Endothelial cell (in vitro differentiated cells): ENCODE measurements around the gene ABLIM1. TPM values are rescaled to one million over a fixed set of nuclear protein-coding genes. Genes with fewer than 3 reads are reported as not detected.

Source experiments
- DNase-seq: peaks from one replicate; pipeline ENCODE4 v3.0.0; 2021; ENCODE audit warnings: low spot score
- H3K27ac Mint-ChIP-seq: one replicate; pipeline ENCODE4 v1.8.0; 2021; ENCODE audit warnings: mixed read lengths, inconsistent platforms; ENCODE audit not compliant: unreplicated experiment
- H3K27me3 Mint-ChIP-seq: one replicate; pipeline ENCODE4 v1.8.0; 2021; ENCODE audit warnings: mild to moderate bottlenecking, moderate library complexity, mixed read lengths, inconsistent platforms; ENCODE audit not compliant: unreplicated experiment
- H3K36me3 Mint-ChIP-seq: one replicate; pipeline ENCODE4 v1.8.0; 2021; ENCODE audit warnings: mild to moderate bottlenecking, low read depth, mixed read lengths, inconsistent platforms; ENCODE audit not compliant: unreplicated experiment
- H3K4me1 Mint-ChIP-seq: one replicate; pipeline ENCODE4 v1.8.0; 2021; ENCODE audit warnings: mild to moderate bottlenecking, mixed read lengths, inconsistent platforms; ENCODE audit not compliant: unreplicated experiment
- H3K4me3 Mint-ChIP-seq: one replicate; pipeline ENCODE4 v1.8.0; 2021; ENCODE audit warnings: mild to moderate bottlenecking, mixed read lengths, inconsistent platforms; ENCODE audit not compliant: unreplicated experiment
- H3K9me3 Mint-ChIP-seq: one replicate; pipeline ENCODE4 v1.8.0; 2021; ENCODE audit warnings: mixed read lengths, inconsistent platforms; ENCODE audit not compliant: unreplicated experiment
- total RNA-seq: library from RNA; stranded (reverse); fragmentation: NEBNext Ultra II Directional; extraction: Animal tissue kit (Norgen Biotek cat#: 25700); gene quantifications from one replicate; pipeline ENCODE4 v1.2.1, GENCODE V29; 2021; ENCODE audit not compliant: unreplicated experiment
- TF ChIP-seq, protein P1 (sequence below): fragments of 200-600 bp; sonication (generic); IDR thresholded peaks from one replicate; pipeline ENCODE4 v1.5.0; 2021; ENCODE audit warnings: antibody characterized with exemption; ENCODE audit not compliant: unreplicated experiment

ABLIM1 gene
- total RNA-seq, 1 donor from 2014 or later = 55.9 TPM

DNA sequence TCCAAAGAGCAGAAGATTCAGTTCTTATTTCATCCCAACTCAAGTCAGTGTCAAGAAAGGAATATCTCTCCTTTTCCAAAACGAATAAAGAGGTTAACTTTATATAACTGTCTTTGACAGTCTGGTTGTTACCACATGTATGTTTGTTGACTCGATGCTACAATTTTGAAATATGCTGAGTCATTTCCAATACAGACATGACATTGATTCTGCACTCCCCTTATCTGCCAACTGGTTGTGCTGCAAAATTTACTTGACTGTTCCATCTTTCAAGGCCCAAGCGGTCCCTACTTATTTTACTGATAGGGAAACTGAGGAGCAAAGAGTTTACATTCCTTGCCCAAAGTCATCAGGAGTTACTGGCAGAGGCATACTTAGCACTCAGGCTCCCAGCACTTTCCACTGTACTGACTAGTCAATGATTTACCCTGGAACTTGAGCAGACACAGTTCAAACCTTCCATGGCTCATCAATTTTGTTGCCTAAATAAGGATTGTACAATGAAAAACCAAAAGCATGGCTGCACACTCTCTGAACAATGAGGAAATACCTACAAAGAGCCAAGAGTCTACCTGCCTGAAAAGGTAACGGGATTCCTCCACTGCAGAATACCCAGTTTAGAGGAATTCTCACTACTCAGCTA lies 52.8 kb downstream of the ABLIM1 start:
- no peak for DNase-seq
- H3K4me3 Mint-ChIP-seq = no peak overlapping the region
- peaks cover 1% of the 10 kb centered on the region for H3K27me3 Mint-ChIP-seq
- TF ChIP-seq, protein P1, sequence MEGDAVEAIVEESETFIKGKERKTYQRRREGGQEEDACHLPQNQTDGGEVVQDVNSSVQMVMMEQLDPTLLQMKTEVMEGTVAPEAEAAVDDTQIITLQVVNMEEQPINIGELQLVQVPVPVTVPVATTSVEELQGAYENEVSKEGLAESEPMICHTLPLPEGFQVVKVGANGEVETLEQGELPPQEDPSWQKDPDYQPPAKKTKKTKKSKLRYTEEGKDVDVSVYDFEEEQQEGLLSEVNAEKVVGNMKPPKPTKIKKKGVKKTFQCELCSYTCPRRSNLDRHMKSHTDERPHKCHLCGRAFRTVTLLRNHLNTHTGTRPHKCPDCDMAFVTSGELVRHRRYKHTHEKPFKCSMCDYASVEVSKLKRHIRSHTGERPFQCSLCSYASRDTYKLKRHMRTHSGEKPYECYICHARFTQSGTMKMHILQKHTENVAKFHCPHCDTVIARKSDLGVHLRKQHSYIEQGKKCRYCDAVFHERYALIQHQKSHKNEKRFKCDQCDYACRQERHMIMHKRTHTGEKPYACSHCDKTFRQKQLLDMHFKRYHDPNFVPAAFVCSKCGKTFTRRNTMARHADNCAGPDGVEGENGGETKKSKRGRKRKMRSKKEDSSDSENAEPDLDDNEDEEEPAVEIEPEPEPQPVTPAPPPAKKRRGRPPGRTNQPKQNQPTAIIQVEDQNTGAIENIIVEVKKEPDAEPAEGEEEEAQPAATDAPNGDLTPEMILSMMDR = no peak
- no peaks in the 10 kb centered on the region for H3K9me3 Mint-ChIP-seq
- H3K4me1 Mint-ChIP-seq = no peaks in the 10 kb centered on the region
- no peaks in the 10 kb centered on the region for H3K36me3 Mint-ChIP-seq
- no peak overlapping the region for H3K27ac Mint-ChIP-seq

DNA sequence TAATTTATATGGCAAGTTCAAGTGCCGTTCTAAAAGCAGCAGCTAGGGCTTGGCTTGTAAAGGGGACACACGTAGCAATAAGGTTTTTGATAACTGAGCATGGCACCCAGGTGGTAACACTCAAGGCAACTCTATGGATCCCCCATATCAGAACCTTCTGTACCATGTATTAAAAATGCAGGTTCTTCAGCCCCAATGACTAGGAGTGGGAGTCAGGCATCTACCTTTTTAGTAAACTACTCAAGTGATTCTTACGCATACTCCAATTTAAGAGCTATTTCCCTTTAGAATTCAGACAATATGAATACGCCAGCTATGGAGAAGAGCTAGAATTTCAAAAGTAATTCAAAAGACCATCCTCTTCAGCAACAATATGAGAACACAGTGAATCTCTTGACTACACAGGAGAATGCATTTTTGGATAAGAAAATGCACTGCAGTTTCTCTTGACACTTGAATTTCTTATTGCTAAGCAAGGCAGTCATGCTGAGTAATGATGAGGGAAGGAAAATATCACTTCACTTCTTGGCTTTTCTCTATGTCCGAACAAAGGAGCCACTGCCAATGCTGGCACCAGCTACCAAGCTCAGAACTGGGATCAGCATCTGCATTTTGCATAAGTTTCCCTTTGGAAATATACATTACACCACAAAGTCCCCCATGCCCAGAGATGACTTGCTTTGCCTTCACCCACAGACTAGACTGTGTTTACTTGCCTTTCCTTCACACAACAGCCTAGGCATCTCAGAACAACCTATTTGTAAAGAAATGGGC lies 53.5 kb downstream of the ABLIM1 start:
- Mint-ChIP-seq H3K36me3 (no peaks in the 10 kb centered on the region), H3K4me3 (no peak overlapping the region), H3K27ac (no peak overlapping the region), H3K27me3 (peaks cover 1% of the 10 kb centered on the region), H3K4me1 (no peaks in the 10 kb centered on the region), H3K9me3 (no peaks in the 10 kb centered on the region)
- DNase-seq = no peak
- TF ChIP-seq, protein P1 = no peak

DNA sequence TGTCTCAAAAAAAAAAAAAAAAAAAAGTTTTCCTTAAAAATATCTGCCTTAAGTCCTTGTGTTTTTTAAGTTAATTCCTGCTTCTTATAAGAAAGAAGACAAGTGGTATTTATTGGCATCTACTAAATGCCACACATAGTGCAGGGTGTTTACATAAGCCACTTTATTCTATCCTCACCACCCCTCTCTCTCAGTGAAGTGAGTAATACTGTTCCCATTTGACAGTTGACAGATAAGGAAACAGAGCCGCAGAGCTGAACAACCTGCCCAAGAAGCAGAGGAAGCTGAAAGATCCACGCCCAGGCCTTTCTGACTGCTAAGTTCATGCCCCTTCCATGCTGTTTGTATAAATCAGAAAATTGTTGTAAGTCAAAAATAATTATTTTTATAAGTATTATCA lies 54.1 kb downstream of the ABLIM1 start:
- H3K9me3 Mint-ChIP-seq = no peaks in the 10 kb centered on the region
- no peak for DNase-seq

DNA sequence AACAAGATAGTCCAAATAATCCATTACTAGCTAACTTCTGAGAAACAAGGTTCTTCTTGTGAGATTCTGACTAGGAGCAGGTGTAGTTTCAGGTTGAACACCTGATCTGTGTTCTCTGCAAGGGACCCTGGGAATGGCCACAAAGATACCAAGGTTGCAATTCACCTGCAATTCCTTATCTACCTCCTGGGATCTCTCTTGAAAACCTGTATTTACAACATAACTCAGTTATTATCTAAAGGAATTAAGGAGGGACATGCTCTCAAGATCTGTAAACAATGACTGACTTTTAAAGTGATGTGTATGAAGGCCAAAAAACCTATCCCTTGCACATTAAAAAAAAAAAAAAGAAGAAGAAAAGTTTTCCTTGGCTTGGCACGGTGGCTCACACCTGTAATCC lies 54.8 kb downstream of the ABLIM1 start:
- Mint-ChIP-seq H3K9me3 (no peaks in the 10 kb centered on the region), H3K27ac (no peak overlapping the region), H3K36me3 (no peaks in the 10 kb centered on the region), H3K4me1 (no peaks in the 10 kb centered on the region), H3K4me3 (no peak overlapping the region), H3K27me3 (peaks cover 1% of the 10 kb centered on the region)
- no peak for DNase-seq
- TF ChIP-seq, protein P1 = no peak

More for the DNA sequence above, 54.1 kb downstream of the ABLIM1 start:
- no peaks in the 10 kb centered on the region for H3K4me1 Mint-ChIP-seq
- H3K4me3 Mint-ChIP-seq = no peak overlapping the region
- TF ChIP-seq, protein P1 = no peak
- H3K27me3 Mint-ChIP-seq = peaks cover 1% of the 10 kb centered on the region
- no peak overlapping the region for H3K27ac Mint-ChIP-seq
- H3K36me3 Mint-ChIP-seq = no peaks in the 10 kb centered on the region

DNA sequence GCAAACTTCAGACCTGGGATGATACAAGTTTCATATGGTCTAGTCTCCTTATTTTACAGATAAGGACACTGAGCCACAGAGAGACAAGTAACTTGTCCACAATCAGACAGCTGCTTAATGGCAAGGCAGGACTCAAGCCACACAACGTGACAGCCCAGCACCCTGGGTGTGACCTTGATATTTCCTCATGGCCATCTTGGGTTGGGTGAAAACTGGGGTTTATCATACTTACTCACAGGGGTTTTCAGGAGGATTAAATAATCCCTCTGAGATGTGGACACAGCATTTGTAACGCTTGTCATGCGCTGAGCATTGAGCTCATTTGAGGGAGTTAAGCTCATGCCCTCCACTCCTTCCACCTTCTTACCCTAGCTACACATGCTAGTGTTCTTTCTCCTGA lies 58.0 kb downstream of the ABLIM1 start:
- TF ChIP-seq, protein P1 = no peak
- no peak for DNase-seq
- Mint-ChIP-seq H3K4me3 (no peak overlapping the region), H3K9me3 (no peaks in the 10 kb centered on the region), H3K36me3 (no peaks in the 10 kb centered on the region), H3K4me1 (no peaks in the 10 kb centered on the region), H3K27me3 (no peaks in the 10 kb centered on the region), H3K27ac (no peak overlapping the region)
